ENCODE data around the gene MRPL3.

DNA sequence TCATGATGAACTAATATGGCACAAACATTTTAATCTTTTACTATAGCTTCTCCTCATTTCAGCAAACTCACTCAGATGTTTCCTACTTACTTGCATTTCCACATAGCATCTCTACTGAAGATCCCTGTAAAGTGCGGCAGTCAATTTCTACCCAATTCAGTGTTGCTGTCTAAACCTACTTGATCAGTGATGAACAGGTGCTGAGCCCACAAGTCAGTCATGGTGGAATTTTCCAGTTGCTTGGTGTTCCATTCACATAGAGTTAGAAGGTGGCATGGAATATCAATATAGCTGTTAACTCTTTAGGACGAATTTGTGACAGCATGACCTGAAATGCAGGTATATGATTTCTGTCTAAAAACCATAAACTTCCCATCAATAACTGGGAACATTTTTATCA, 22.7 kb downstream of the MRPL3 start:
- TF ChIP-seq, protein P1, sequence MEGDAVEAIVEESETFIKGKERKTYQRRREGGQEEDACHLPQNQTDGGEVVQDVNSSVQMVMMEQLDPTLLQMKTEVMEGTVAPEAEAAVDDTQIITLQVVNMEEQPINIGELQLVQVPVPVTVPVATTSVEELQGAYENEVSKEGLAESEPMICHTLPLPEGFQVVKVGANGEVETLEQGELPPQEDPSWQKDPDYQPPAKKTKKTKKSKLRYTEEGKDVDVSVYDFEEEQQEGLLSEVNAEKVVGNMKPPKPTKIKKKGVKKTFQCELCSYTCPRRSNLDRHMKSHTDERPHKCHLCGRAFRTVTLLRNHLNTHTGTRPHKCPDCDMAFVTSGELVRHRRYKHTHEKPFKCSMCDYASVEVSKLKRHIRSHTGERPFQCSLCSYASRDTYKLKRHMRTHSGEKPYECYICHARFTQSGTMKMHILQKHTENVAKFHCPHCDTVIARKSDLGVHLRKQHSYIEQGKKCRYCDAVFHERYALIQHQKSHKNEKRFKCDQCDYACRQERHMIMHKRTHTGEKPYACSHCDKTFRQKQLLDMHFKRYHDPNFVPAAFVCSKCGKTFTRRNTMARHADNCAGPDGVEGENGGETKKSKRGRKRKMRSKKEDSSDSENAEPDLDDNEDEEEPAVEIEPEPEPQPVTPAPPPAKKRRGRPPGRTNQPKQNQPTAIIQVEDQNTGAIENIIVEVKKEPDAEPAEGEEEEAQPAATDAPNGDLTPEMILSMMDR (conservative IDR thresholded peaks at IDR 0.05; ENCODE audit: low read depth in 2 of 2), result no peak
- TF ChIP-seq POLR2AphosphoS5 (IDR thresholded peaks at IDR 0.05; ENCODE audit: low read depth), result no peak
- no peak for TF ChIP-seq ZNF331 (CRISPR knock-in tag; IDR thresholded peaks at IDR 0.05; ENCODE audit: low read depth)
- TF ChIP-seq EZH2phosphoT487 (IDR thresholded peaks at IDR 0.05; ENCODE audit: unreplicated experiment), result no peak
- TF ChIP-seq EZH2 (IDR thresholded peaks at IDR 0.05; ENCODE audit: low read depth, unreplicated experiment), result no peak
- TF ChIP-seq, protein P2, sequence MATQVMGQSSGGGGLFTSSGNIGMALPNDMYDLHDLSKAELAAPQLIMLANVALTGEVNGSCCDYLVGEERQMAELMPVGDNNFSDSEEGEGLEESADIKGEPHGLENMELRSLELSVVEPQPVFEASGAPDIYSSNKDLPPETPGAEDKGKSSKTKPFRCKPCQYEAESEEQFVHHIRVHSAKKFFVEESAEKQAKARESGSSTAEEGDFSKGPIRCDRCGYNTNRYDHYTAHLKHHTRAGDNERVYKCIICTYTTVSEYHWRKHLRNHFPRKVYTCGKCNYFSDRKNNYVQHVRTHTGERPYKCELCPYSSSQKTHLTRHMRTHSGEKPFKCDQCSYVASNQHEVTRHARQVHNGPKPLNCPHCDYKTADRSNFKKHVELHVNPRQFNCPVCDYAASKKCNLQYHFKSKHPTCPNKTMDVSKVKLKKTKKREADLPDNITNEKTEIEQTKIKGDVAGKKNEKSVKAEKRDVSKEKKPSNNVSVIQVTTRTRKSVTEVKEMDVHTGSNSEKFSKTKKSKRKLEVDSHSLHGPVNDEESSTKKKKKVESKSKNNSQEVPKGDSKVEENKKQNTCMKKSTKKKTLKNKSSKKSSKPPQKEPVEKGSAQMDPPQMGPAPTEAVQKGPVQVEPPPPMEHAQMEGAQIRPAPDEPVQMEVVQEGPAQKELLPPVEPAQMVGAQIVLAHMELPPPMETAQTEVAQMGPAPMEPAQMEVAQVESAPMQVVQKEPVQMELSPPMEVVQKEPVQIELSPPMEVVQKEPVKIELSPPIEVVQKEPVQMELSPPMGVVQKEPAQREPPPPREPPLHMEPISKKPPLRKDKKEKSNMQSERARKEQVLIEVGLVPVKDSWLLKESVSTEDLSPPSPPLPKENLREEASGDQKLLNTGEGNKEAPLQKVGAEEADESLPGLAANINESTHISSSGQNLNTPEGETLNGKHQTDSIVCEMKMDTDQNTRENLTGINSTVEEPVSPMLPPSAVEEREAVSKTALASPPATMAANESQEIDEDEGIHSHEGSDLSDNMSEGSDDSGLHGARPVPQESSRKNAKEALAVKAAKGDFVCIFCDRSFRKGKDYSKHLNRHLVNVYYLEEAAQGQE (IDR thresholded peaks at IDR 0.05; ENCODE audit: unreplicated experiment), result no peak
- TF ChIP-seq STAT1 (IDR thresholded peaks at IDR 0.05; ENCODE audit: unreplicated experiment), result no peak
- TF ChIP-seq, protein P3, sequence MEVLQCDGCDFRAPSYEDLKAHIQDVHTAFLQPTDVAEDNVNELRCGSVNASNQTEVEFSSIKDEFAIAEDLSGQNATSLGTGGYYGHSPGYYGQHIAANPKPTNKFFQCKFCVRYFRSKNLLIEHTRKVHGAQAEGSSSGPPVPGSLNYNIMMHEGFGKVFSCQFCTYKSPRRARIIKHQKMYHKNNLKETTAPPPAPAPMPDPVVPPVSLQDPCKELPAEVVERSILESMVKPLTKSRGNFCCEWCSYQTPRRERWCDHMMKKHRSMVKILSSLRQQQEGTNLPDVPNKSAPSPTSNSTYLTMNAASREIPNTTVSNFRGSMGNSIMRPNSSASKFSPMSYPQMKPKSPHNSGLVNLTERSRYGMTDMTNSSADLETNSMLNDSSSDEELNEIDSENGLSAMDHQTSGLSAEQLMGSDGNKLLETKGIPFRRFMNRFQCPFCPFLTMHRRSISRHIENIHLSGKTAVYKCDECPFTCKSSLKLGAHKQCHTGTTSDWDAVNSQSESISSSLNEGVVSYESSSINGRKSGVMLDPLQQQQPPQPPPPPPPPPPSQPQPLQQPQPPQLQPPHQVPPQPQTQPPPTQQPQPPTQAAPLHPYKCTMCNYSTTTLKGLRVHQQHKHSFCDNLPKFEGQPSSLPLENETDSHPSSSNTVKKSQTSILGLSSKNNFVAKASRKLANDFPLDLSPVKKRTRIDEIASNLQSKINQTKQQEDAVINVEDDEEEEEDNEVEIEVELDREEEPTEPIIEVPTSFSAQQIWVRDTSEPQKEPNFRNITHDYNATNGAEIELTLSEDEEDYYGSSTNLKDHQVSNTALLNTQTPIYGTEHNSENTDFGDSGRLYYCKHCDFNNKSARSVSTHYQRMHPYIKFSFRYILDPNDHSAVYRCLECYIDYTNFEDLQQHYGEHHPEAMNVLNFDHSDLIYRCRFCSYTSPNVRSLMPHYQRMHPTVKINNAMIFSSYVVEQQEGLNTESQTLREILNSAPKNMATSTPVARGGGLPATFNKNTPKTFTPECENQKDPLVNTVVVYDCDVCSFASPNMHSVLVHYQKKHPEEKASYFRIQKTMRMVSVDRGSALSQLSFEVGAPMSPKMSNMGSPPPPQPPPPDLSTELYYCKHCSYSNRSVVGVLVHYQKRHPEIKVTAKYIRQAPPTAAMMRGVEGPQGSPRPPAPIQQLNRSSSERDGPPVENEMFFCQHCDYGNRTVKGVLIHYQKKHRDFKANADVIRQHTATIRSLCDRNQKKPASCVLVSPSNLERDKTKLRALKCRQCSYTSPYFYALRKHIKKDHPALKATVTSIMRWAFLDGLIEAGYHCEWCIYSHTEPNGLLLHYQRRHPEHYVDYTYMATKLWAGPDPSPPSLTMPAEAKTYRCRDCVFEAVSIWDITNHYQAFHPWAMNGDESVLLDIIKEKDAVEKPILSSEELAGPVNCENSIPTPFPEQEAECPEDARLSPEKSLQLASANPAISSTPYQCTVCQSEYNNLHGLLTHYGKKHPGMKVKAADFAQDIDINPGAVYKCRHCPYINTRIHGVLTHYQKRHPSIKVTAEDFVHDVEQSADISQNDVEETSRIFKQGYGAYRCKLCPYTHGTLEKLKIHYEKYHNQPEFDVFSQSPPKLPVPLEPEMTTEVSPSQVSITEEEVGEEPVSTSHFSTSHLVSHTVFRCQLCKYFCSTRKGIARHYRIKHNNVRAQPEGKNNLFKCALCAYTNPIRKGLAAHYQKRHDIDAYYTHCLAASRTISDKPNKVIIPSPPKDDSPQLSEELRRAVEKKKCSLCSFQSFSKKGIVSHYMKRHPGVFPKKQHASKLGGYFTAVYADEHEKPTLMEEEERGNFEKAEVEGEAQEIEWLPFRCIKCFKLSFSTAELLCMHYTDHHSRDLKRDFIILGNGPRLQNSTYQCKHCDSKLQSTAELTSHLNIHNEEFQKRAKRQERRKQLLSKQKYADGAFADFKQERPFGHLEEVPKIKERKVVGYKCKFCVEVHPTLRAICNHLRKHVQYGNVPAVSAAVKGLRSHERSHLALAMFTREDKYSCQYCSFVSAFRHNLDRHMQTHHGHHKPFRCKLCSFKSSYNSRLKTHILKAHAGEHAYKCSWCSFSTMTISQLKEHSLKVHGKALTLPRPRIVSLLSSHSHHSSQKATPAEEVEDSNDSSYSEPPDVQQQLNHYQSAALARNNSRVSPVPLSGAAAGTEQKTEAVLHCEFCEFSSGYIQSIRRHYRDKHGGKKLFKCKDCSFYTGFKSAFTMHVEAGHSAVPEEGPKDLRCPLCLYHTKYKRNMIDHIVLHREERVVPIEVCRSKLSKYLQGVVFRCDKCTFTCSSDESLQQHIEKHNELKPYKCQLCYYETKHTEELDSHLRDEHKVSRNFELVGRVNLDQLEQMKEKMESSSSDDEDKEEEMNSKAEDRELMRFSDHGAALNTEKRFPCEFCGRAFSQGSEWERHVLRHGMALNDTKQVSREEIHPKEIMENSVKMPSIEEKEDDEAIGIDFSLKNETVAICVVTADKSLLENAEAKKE (CRISPR knock-in tag; IDR thresholded peaks at IDR 0.05), result no peak
- no peak for TF ChIP-seq CREB1 (CRISPR knock-in tag; IDR thresholded peaks at IDR 0.05; ENCODE audit: low read depth)
- TF ChIP-seq, protein P4, sequence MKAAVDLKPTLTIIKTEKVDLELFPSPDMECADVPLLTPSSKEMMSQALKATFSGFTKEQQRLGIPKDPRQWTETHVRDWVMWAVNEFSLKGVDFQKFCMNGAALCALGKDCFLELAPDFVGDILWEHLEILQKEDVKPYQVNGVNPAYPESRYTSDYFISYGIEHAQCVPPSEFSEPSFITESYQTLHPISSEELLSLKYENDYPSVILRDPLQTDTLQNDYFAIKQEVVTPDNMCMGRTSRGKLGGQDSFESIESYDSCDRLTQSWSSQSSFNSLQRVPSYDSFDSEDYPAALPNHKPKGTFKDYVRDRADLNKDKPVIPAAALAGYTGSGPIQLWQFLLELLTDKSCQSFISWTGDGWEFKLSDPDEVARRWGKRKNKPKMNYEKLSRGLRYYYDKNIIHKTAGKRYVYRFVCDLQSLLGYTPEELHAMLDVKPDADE (IDR thresholded peaks at IDR 0.05), result no peak
- TF ChIP-seq JUNB (IDR thresholded peaks at IDR 0.05; ENCODE audit: unreplicated experiment), result no peak
